Neural cell (in vitro differentiated cells): ENCODE measurements around the gene ANGPT4. TPM values are rescaled to one million over a fixed set of nuclear protein-coding genes. Genes with fewer than 3 reads are reported as not detected.

Experiments
- H2AFZ ChIP-seq: fragments of 200-600, 300-800 bp; sonication (generic), shearing (Covaris generic); 2 replicates; pipeline ENCODE4 v1.6.0; 2014; ENCODE audit warnings: low read depth, mild to moderate bottlenecking, antibody characterized with exemption, low read length, moderate library complexity
- H3F3A ChIP-seq: fragments of 200-600 bp; shearing (Covaris generic); 2 replicates; pipeline ENCODE4 v1.6.1; 2016; ENCODE audit warnings: mild to moderate bottlenecking, moderate library complexity, mixed read lengths, antibody characterized with exemption, low read length; ENCODE audit not compliant: insufficient read depth, poor library complexity, severe bottlenecking
- H3K27ac ChIP-seq: fragments of 200-600, 300-800 bp; sonication (generic), shearing (Covaris generic); 2 replicates; pipeline ENCODE4 v1.5.1; 2014; ENCODE audit warnings: mild to moderate bottlenecking, low read length, moderate library complexity
- H3K27me3 ChIP-seq: fragments of 300-800, 200-600 bp; sonication (generic), shearing (Covaris generic); 2 replicates; pipeline ENCODE4 v1.6.0; 2014; ENCODE audit warnings: mild to moderate bottlenecking, low read depth, low read length, moderate library complexity; ENCODE audit not compliant: insufficient read depth
- H3K36me3 ChIP-seq: fragments of 300-800, 200-600 bp; sonication (generic), shearing (Covaris generic); 2 replicates; pipeline ENCODE4 v1.5.1; 2014; ENCODE audit warnings: mild to moderate bottlenecking, antibody characterized with exemption, low read length, moderate library complexity; ENCODE audit not compliant: insufficient read depth
- H3K4me2 ChIP-seq: fragments of 300-800, 200-600 bp; sonication (generic), shearing (Covaris generic); 2 replicates; pipeline ENCODE4 v1.6.0; 2014; ENCODE audit warnings: mild to moderate bottlenecking, low read length
- H3K4me3 ChIP-seq: fragments of 300-800, 200-600 bp; sonication (generic), shearing (Covaris generic); 2 replicates; pipeline ENCODE4 v1.5.1; 2014; ENCODE audit warnings: mild to moderate bottlenecking, low read length, moderate library complexity
- H3K79me2 ChIP-seq: fragments of 200-600 bp; shearing (Covaris generic); replicated peaks from 2 replicates; pipeline ENCODE4 v1.6.0; 2014; ENCODE audit warnings: mild to moderate bottlenecking, low read length, moderate library complexity; ENCODE audit not compliant: insufficient read depth
- H3K9ac ChIP-seq: fragments of 300-800, 200-600 bp; sonication (generic), shearing (Covaris generic); 2 replicates; pipeline ENCODE4 v1.6.1; 2016; ENCODE audit warnings: mild to moderate bottlenecking, low read length, mixed read lengths
- H3K9me2 ChIP-seq: fragments of 200-600 bp; shearing (Covaris generic); 2 replicates; pipeline ENCODE4 v1.6.1; 2016; ENCODE audit warnings: mild to moderate bottlenecking, low read length, mixed read lengths; ENCODE audit not compliant: insufficient read depth
- H3K9me3 ChIP-seq: fragments of 200-600, 300-800 bp; sonication (generic), shearing (Covaris generic); 2 replicates; pipeline ENCODE4 v1.6.1; 2016; ENCODE audit warnings: mild to moderate bottlenecking, mixed run types, low read length, moderate library complexity, mixed read lengths
- H4K20me1 ChIP-seq: fragments of 200-600 bp; shearing (Covaris generic); 2 replicates; pipeline ENCODE4 v1.6.1; 2016; ENCODE audit warnings: mild to moderate bottlenecking, mixed run types; ENCODE audit not compliant: insufficient read depth
- CTCF ChIP-seq: fragments of 450-650 bp; IDR thresholded peaks from 2 replicates; pipeline ENCODE4 v1.5.1; 2014; ENCODE audit warnings: antibody characterized with exemption, mild to moderate bottlenecking, moderate library complexity; ENCODE audit not compliant: poor library complexity, severe bottlenecking
- EP300 ChIP-seq: fragments of 450-650 bp; conservative IDR thresholded peaks from 2 replicates; pipeline ENCODE4 v1.6.1; 2014; ENCODE audit warnings: antibody characterized with exemption, mild to moderate bottlenecking, moderate library complexity; ENCODE audit not compliant: poor library complexity, severe bottlenecking
- EZH2 ChIP-seq: fragments of 200-600, 300-800 bp; shearing (Covaris generic), sonication (generic); IDR thresholded peaks from 2 replicates; pipeline ENCODE4 v1.6.1; 2014; ENCODE audit warnings: antibody characterized with exemption, low read length, borderline replicate concordance, mild to moderate bottlenecking; ENCODE audit not compliant: insufficient read depth, poor library complexity, severe bottlenecking
- MXI1 ChIP-seq: fragments of 450-650 bp; conservative IDR thresholded peaks from 2 replicates; pipeline ENCODE4 v1.6.1; 2014; ENCODE audit warnings: antibody characterized with exemption, mild to moderate bottlenecking; ENCODE audit not compliant: poor library complexity, severe bottlenecking
- POLR2AphosphoS5 ChIP-seq: IDR thresholded peaks from 2 replicates; pipeline ENCODE4 v1.6.1; 2012
- RAD21 ChIP-seq: fragments of 450-650 bp; conservative IDR thresholded peaks from 2 replicates; pipeline ENCODE4 v1.6.1; 2014; ENCODE audit warnings: antibody characterized with exemption, mild to moderate bottlenecking, moderate library complexity
- REST ChIP-seq: IDR thresholded peaks from 2 replicates; pipeline ENCODE4 v1.6.1; 2012; ENCODE audit warnings: borderline replicate concordance
- SMC3 ChIP-seq: fragments of 450-650 bp; conservative IDR thresholded peaks from 2 replicates; pipeline ENCODE4 v1.6.1; 2014; ENCODE audit warnings: antibody characterized with exemption, mild to moderate bottlenecking, moderate library complexity; ENCODE audit not compliant: poor library complexity
- TAF1 ChIP-seq: IDR thresholded peaks from 2 replicates; pipeline ENCODE4 v1.6.1; 2012; ENCODE audit warnings: low read depth
- polyA plus RNA-seq: library from polyadenylated mRNA; depleted of rRNA; stranded (reverse); fragments of >200 nt; gene quantifications from 2 replicates; pipeline ENCODE4 v1.2.3, GENCODE V29; 2014

The ANGPT4 gene
- polyA plus RNA-seq, 1 donor from 2014 or later: not detected

DNA sequence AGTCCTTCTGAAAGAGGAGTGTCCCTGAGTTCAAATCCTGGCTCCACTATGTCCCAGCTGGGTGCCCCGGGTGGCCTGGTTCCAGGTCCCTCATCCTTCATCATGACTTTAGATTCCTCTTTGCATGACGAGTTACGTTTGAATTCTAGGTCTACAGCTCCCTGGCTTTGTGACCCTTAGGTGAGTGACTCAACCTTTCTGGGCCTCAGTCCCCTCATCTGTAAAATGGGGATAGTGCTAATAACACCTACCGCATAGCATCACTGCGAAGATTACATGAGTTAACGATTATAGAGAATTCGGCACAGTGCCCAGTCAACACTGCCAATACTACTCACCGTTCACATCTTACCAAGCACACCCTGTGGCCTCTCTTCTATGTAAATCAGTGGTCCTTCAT is 46.5 kb upstream of the ANGPT4 start:
- Histone ChIP-seq H3K79me2 (no peaks in the 10 kb centered on the region), H3K4me3 (no peak overlapping the region), H4K20me1 (no peaks in the 10 kb centered on the region), H3K4me2 (no peak overlapping the region), H3K9ac (no peak overlapping the region), H3K9me3 (no peaks in the 10 kb centered on the region), H2AFZ (no peak overlapping the region), H3K9me2 (no peaks in the 10 kb centered on the region), H3K27ac (no peak overlapping the region), H3K27me3 (no peaks in the 10 kb centered on the region), H3F3A (no peaks in the 10 kb centered on the region), H3K36me3 (no peaks in the 10 kb centered on the region)
- no peak for TF ChIP-seq MXI1
- TF ChIP-seq SMC3: no peak
- no peak for TF ChIP-seq EZH2
- no peak for TF ChIP-seq RAD21
- TF ChIP-seq EP300: no peak
- TF ChIP-seq TAF1: no peak
- TF ChIP-seq CTCF: no peak
- TF ChIP-seq REST: no peak
- TF ChIP-seq POLR2AphosphoS5: no peak

DNA sequence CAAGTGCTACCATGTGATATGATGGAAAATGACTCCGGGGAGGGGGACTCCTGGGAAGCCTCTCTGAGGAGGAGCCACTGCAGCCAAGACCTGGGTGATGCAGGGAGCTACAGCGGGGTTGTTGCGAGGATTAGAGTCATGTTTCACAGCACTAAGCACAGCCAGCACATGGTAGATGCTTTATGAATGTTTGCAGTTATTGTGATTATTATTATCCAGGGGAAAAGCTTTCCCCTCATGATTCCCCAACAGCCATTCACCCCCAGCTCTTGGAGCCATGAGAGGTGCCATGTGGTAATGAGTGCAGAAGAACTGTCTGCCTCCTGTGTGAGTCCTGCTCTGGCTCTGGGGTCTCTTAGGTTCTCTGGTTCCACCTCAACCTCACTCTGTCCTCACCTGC is 46.1 kb upstream of the ANGPT4 start:
- H3K9me3 ChIP-seq: no peaks in the 10 kb centered on the region
- H3K79me2 ChIP-seq: no peaks in the 10 kb centered on the region
- no peak for TF ChIP-seq TAF1
- H3K9ac ChIP-seq: no peak overlapping the region
- no peaks in the 10 kb centered on the region for H3K9me2 ChIP-seq
- no peak overlapping the region for H3K4me3 ChIP-seq
- no peak overlapping the region for H3K4me2 ChIP-seq
- H3F3A ChIP-seq: no peaks in the 10 kb centered on the region
- H3K27me3 ChIP-seq: no peaks in the 10 kb centered on the region
- H3K27ac ChIP-seq: no peak overlapping the region
- H4K20me1 ChIP-seq: no peaks in the 10 kb centered on the region
- no peaks in the 10 kb centered on the region for H3K36me3 ChIP-seq
- H2AFZ ChIP-seq: no peak overlapping the region

GRCh38 chr20:961768-962167 is 45.6 kb upstream of the ANGPT4 start:
- Histone ChIP-seq H3F3A (no peaks in the 10 kb centered on the region), H3K27me3 (no peaks in the 10 kb centered on the region), H3K9me3 (no peaks in the 10 kb centered on the region), H3K4me3 (no peak overlapping the region), H4K20me1 (no peaks in the 10 kb centered on the region), H3K79me2 (no peaks in the 10 kb centered on the region), H3K4me2 (no peak overlapping the region), H2AFZ (no peak overlapping the region), H3K9me2 (no peaks in the 10 kb centered on the region), H3K9ac (no peak overlapping the region), H3K27ac (no peak overlapping the region), H3K36me3 (no peaks in the 10 kb centered on the region)
- no peak for TF ChIP-seq TAF1
- TF ChIP-seq SMC3: no peak
- TF ChIP-seq EP300: no peak
- TF ChIP-seq POLR2AphosphoS5: no peak
- no peak for TF ChIP-seq EZH2
- TF ChIP-seq MXI1: no peak
- no peak for TF ChIP-seq RAD21
